T-cell (primary cell): ENCODE data around the gene TAS2R31. TPM values are rescaled to one million over a fixed set of nuclear protein-coding genes. Genes with fewer than 3 reads are reported as not detected.
A peak's percentile ranks its signal among the peaks of the same experiment; 100 is the strongest.

Experiments
- ATAC-seq, 4 experiments: fragments of 200-7000 bp in 3 of 4; fragments of 150-1000 bp in 1 of 4; cut with Tn5 transposase; replicated peaks in 1 of 4; 1 replicate in 3 of 4; 2 replicates in 1 of 4; pipeline ENCODE4 v1.10.0; 2021; ENCODE audit warnings: moderate library complexity in 3 of 4, mild to moderate bottlenecking in 2 of 4, moderate number of reproducible peaks in 1 of 4
- CTCF ChIA-PET, 2 donors: fragments of 300-600 bp; sonication (Branson Sonifier 250); formaldehyde crosslinking; loops; one replicate each; lab custom pipeline; 2022; ENCODE audit warnings: antibody characterized with exemption in 2 of 2; lab: Charles Lee
- POLR2A ChIA-PET, 2 donors: fragments of 300-600 bp; sonication (Branson Sonifier 250); formaldehyde crosslinking; loops; one replicate each; lab custom pipeline; 2022; ENCODE audit warnings: antibody characterized with exemption in 2 of 2; lab: Charles Lee
- DNase-seq, 35 experiments: peaks; one replicate each; pipeline versions ENCODE4 v3.0.0 to v3.0.0-alpha.2; 2013 to 2023
- H3K27ac ChIP-seq: one replicate; pipeline ENCODE4 v1.5.1; 2013; ENCODE audit warnings: low read length
- H3K27me3 ChIP-seq, 2 experiments: replicated peaks in 1 of 2; 1 replicate in 1 of 2; 2 replicates in 1 of 2; pipeline versions ENCODE4 v1.6.1 to v1.7.0; 2013; ENCODE audit warnings: low read length in 1 of 2, mixed read lengths in 1 of 2; ENCODE audit not compliant: control insufficient read depth in 2 of 2, insufficient read depth in 2 of 2; ENCODE audit errors: extremely low read depth in 1 of 2
- H3K36me3 ChIP-seq, 2 donors: 1 replicate in 1 of 2; 2 replicates in 1 of 2; pipeline versions ENCODE4 v1.6.1 to v1.7.0; 2013; ENCODE audit warnings: low read length in 1 of 2; ENCODE audit not compliant: control insufficient read depth in 2 of 2, insufficient read depth in 1 of 2; ENCODE audit errors: extremely low read depth in 1 of 2
- H3K4me1 ChIP-seq, 2 experiments: 1 replicate in 1 of 2; 2 replicates in 1 of 2; pipeline versions ENCODE4 v1.6.1 to v1.7.0; 2013; ENCODE audit warnings: low read length in 2 of 2, mixed read lengths in 1 of 2; ENCODE audit not compliant: insufficient read depth in 2 of 2, control insufficient read depth in 1 of 2; ENCODE audit errors: extremely low read depth in 1 of 2
- H3K4me3 ChIP-seq, 2 donors: 1 replicate in 1 of 2; 2 replicates in 1 of 2; pipeline versions ENCODE4 v1.5.1 to v1.7.0; 2013; ENCODE audit warnings: mild to moderate bottlenecking in 2 of 2, low read length in 1 of 2, moderate library complexity in 1 of 2; ENCODE audit not compliant: control insufficient read depth in 1 of 2; ENCODE audit errors: extremely low read depth in 1 of 2
- H3K9me3 ChIP-seq: 2 replicates; pipeline ENCODE4 v1.7.0; 2013
- H3K27ac Mint-ChIP-seq, 2 donors: one replicate each; pipeline ENCODE4 v1.8.0; 2020 to 2021; ENCODE audit warnings: mild to moderate bottlenecking in 2 of 2, mixed read lengths in 2 of 2
- H3K27me3 Mint-ChIP-seq, 2 donors: one replicate each; pipeline ENCODE4 v1.8.0; 2021 to 2022; ENCODE audit warnings: mixed read lengths in 2 of 2
- H3K36me3 Mint-ChIP-seq: one replicate; pipeline ENCODE4 v1.8.0; 2021; ENCODE audit warnings: mixed read lengths
- H3K4me1 Mint-ChIP-seq, 3 donors: one replicate each; pipeline ENCODE4 v1.8.0; 2020 to 2022; ENCODE audit warnings: mixed read lengths in 3 of 3, mild to moderate bottlenecking in 1 of 3
- H3K4me3 Mint-ChIP-seq, 3 donors: one replicate each; pipeline ENCODE4 v1.8.0; 2020 to 2022; ENCODE audit warnings: mild to moderate bottlenecking in 3 of 3, mixed read lengths in 3 of 3, moderate library complexity in 3 of 3
- H3K9me3 Mint-ChIP-seq, 3 donors: one replicate each; pipeline ENCODE4 v1.8.0; 2020 to 2022; ENCODE audit warnings: mixed read lengths in 3 of 3
- WGBS: methylation state at CpG from one replicate; pipeline ENCODE4 v1.1.5; 2013; ENCODE audit warnings: missing lambda C conversion rate; ENCODE audit not compliant: insufficient coverage; 5-methylcytosine and 5-hydroxymethylcytosine counted together
- total RNA-seq, 35 experiments: library from RNA in 6 of 35; stranded (reverse) in 6 of 35; fragments of 120-200 nt in 1 of 35; gene quantifications; one replicate each; pipeline versions ENCODE4 v1.2.1 to v1.2.4 and lab custom pipeline; 2013 to 2026

The TAS2R31 gene
- total RNA-seq, 5 donors from 2014 or later (not counting 1 experiment from before 2014, with no cell fraction given) = 2.4 to 4.3 (median 3.6) TPM

DNA sequence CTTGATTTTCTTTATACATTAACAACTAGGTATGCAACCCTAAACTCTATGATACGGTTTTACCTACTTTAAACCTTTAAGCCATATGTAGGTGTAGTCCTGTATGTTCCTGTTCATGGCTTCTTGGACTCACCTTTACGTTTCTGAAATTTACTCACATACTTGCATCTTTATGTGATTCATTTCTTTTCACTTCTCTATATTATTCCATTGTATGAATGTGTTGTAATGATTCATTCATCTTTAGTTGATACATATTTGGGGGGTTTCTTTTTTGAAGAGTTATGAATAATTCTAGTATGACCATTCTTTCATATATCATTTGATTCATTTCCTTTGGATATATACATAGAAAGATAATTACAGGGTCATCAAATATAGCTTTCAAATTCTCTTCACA lies 42.1 kb downstream of the TAS2R31 start:
- no peak overlapping the region for H3K27ac Mint-ChIP-seq
- H3K9me3 ChIP-seq = peaks cover 2% of the 10 kb centered on the region

DNA sequence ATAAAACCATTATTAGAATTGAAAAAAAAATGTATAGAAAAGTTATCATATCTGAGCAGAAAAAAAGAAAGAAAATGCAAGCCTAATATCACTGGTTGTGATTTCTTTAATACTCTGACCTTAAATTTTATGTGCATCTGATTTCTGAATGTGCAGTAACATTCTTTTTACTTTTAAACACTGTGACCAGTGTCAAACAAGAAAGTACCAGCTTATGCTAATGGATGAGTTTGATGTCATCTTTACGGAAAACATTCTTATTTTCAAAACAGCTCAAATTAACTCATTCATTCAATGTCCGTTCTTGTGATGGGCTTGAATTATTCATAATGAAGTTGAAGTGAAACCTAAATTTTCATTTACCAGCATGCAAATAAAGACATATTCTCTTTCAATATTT lies 44.4 kb downstream of the TAS2R31 start, which contains the start of gene TAS2R50:
TAS2R50 (minus strand) TSS at position 101 of the 400 bp plus-strand sequence; CDS start at position 49, 52 bp downstream.
- Mint-ChIP-seq H3K4me1 (peaks cover 13 to 27% (median 27%) of the 10 kb centered on the region in 3 donors), H3K27ac (no peak within 1 kb of the TSS), H3K9me3 (peaks cover 0 to 11% (median 10%) of the 10 kb centered on the region in 3 donors), H3K36me3 (peaks cover 16% of the 10 kb centered on the region), H3K27me3 (no peaks in the 10 kb centered on the region), H3K4me3 (no peak within 1 kb of the TSS)
- H3K27ac ChIP-seq = no peak within 1 kb of the TSS
- no peak within 1 kb of the TSS for H3K4me3 ChIP-seq
- no CpG with 5 or more reads among the region's 2 CpGs for WGBS
- DNase-seq = no peak
- CTCF ChIA-PET = no interaction called here
- POLR2A ChIA-PET = no interaction called here
- H3K36me3 ChIP-seq = peaks cover 0 to 4% of the 10 kb centered on the region in 2 donors
- no peaks in the 10 kb centered on the region for H3K27me3 ChIP-seq
- peaks cover 2% of the 10 kb centered on the region for H3K9me3 ChIP-seq
- no peak for ATAC-seq
- H3K4me1 ChIP-seq = peaks cover 14 to 15% of the 10 kb centered on the region in 2 experiments

More for the DNA sequence above, 42.1 kb downstream of the TAS2R31 start:
- H3K9me3 Mint-ChIP-seq = peaks cover 0 to 11% (median 10%) of the 10 kb centered on the region in 3 donors
- DNase-seq = no peak
- no peak overlapping the region for H3K4me3 Mint-ChIP-seq
- no peaks in the 10 kb centered on the region for H3K27me3 Mint-ChIP-seq
- Histone ChIP-seq H3K4me3 (no peak overlapping the region), H3K27me3 (no peaks in the 10 kb centered on the region), H3K27ac (no peak overlapping the region), H3K4me1 (no peaks in the 10 kb centered on the region), H3K36me3 (peaks cover 0 to 4% of the 10 kb centered on the region in 2 donors)
- ChIA-PET POLR2A (interaction anchor here in 1 of 2 donors (0.6 kb wide), 1 partner anchor 289 kb away, joined by 3 read pairs; no protein-coding TSS in a partner anchor), CTCF (no interaction called here)
- no CpG with 5 or more reads among the region's 2 CpGs for whole genome bisulfite sequencing
- H3K36me3 Mint-ChIP-seq = peaks cover 26% of the 10 kb centered on the region
- ATAC-seq = no peak
- peaks cover 0 to 8% (median 7%) of the 10 kb centered on the region in 3 donors for H3K4me1 Mint-ChIP-seq

DNA sequence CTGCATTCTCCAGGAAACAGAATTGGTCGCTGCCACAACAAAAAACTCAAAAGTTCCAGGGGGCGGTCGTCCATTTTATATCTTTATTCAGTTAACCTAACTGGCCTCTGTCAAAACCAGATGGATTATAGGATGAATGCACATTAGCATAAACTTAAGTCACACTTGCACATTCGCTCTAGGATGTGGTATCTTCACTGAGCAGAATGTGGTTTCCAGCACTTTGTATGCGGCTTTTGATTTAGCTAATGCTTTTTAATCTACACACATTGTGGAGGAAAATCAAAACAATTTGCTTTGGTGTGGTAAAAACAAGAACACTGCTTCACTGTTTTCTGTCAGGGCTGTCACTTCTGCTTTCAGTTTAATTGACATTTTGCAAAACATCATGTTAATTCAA lies 49.0 kb downstream of the TAS2R31 start:
- ChIA-PET CTCF (interaction anchor here in 1 of 2 donors (0.7 to 1.0 kb wide), 2 partner anchors 92 to 563 kb away, joined by 3 read pairs; no protein-coding TSS in a partner anchor), POLR2A (no interaction called here)
- Mint-ChIP-seq H3K36me3 (peaks cover 6% of the 10 kb centered on the region), H3K27me3 (no peaks in the 10 kb centered on the region), H3K9me3 (no peaks in the 10 kb centered on the region), H3K4me3 (no peak overlapping the region), H3K4me1 (peaks cover 19 to 49% (median 46%) of the 10 kb centered on the region in 3 donors), H3K27ac (no peak overlapping the region)
- no peaks in the 10 kb centered on the region for H3K36me3 ChIP-seq
- H3K4me3 ChIP-seq = no peak overlapping the region
- peak; percentile 90 to 98 (median 97) for ATAC-seq
- H3K27me3 ChIP-seq = peaks cover 0 to 5% of the 10 kb centered on the region in 2 experiments
- H3K9me3 ChIP-seq = no peaks in the 10 kb centered on the region
- WGBS = no CpG with 5 or more reads among the region's 5 CpGs
- peak in 33 of 35 experiments; percentile 6 to 80 (median 49) for DNase-seq
- no peak overlapping the region for H3K27ac ChIP-seq
- peaks cover 17 to 18% of the 10 kb centered on the region in 2 experiments for H3K4me1 ChIP-seq

Other genes with a start within 250 kb of the TAS2R31 start
- not detected for gene TAS2R7, start 228.8 kb downstream of the TAS2R31 start, total RNA-seq
- not detected for gene TAS2R8, start 224.1 kb downstream of the TAS2R31 start, total RNA-seq
- not detected for gene TAS2R9, start 221.2 kb downstream of the TAS2R31 start, total RNA-seq
- gene TAS2R10, start 205.0 kb downstream of the TAS2R31 start, total RNA-seq = 1 to 10 TPM in 2 of 5 donors, under 1 TPM in 1, not detected in 2; 0.33 to 1.3 (median 1.2) TPM
- gene PRR4, start 181.9 kb downstream of the TAS2R31 start, total RNA-seq = 1 to 10 TPM in 4 of 5 donors, under 1 TPM in 1; 0.73 to 3.8 (median 2.2) TPM
- 10 to 100 TPM; 19.2 to 42.4 (median 24.7) TPM for gene PRH1, start 147.2 kb downstream of the TAS2R31 start, total RNA-seq
- 1 to 10 TPM in 4 of 5 donors, under 1 TPM in 1; 0.79 to 1.5 (median 1.2) TPM for gene TAS2R13, start 121.8 kb downstream of the TAS2R31 start, total RNA-seq
- gene PRH2, start 102.2 kb downstream of the TAS2R31 start, total RNA-seq = not detected
- 1 to 10 TPM; 2.4 to 3.5 (median 2.7) TPM for gene TAS2R14, start 92.1 kb downstream of the TAS2R31 start, total RNA-seq
- 1 to 10 TPM in 4 of 5 donors, under 1 TPM in 1; 0.61 to 2.2 (median 1.5) TPM for gene TAS2R50, start 44.5 kb downstream of the TAS2R31 start, total RNA-seq
- 1 to 10 TPM; 1.7 to 3.0 (median 2.6) TPM for gene TAS2R20, start 33.1 kb downstream of the TAS2R31 start, total RNA-seq
- 1 to 10 TPM; 1.4 to 6.7 (median 2.4) TPM for gene TAS2R19, start 8.8 kb downstream of the TAS2R31 start, total RNA-seq
- 1 to 10 TPM in 4 of 5 donors, under 1 TPM in 1; 0.82 to 3.6 (median 1.4) TPM for gene TAS2R46, start 30.9 kb upstream of the TAS2R31 start, total RNA-seq
- 1 to 10 TPM in 4 of 5 donors, under 1 TPM in 1; 0.35 to 5.2 (median 1.8) TPM for gene TAS2R43, start 60.9 kb upstream of the TAS2R31 start, total RNA-seq
- 1 to 10 TPM; 2.3 to 8.5 (median 3.3) TPM for gene TAS2R30, start 103.2 kb upstream of the TAS2R31 start, total RNA-seq
- gene SMIM10L1, start 139.8 kb upstream of the TAS2R31 start, total RNA-seq = 10 to 100 TPM in 1 of 5 donors, 1 to 10 TPM in 4; 8.8 to 10.2 (median 9.7) TPM
- gene TAS2R42, start 155.5 kb upstream of the TAS2R31 start, total RNA-seq = not detected
- gene PRB3, start 238.3 kb upstream of the TAS2R31 start, total RNA-seq = under 1 TPM in 1 of 5 donors, not detected in 4; 0.88 TPM